K562 (cell line): Measurements from ENCODE around the gene ZNF48. TPM values are rescaled to one million over a fixed set of nuclear protein-coding genes. Genes with fewer than 3 reads are reported as not detected.
A peak's percentile ranks its signal among the peaks of the same experiment; 100 is the strongest.

Experiments used
- CREB3L1 ChIP-seq: fragments of 450-650 bp; IDR thresholded peaks from 2 replicates; pipeline ENCODE4 v1.6.1; 2014; ENCODE audit warnings: low read depth, mild to moderate bottlenecking, moderate library complexity, borderline replicate concordance
- CTBP1 ChIP-seq: fragments of 450-650 bp; IDR thresholded peaks from 2 replicates; pipeline ENCODE4 v1.6.1; 2016; ENCODE audit warnings: borderline replicate concordance
- DACH1 ChIP-seq: fragments of 450-650 bp; IDR thresholded peaks from 2 replicates; pipeline ENCODE4 v1.6.1; 2018; ENCODE audit not compliant: partially characterized antibody
- IFI16 ChIP-seq: fragments of 250-450 bp; sonication (Bioruptor Pico); IDR thresholded peaks from 2 replicates; pipeline ENCODE4 v2.1.2; 2022; ENCODE audit warnings: mild to moderate bottlenecking, inconsistent platforms
- PTBP1 ChIP-seq: fragments of 200-400 bp; formaldehyde crosslinking; IDR thresholded peaks from 2 replicates; pipeline ENCODE4 v1.6.1; 2017; ENCODE audit warnings: low read depth, low read length
- RNF219 ChIP-seq: fragments of 250-450 bp; sonication (Bioruptor Pico); IDR thresholded peaks from 2 replicates; pipeline ENCODE4 v1.5.0; 2022; ENCODE audit warnings: mild to moderate bottlenecking
- SNIP1 ChIP-seq: fragments of 450-650 bp; IDR thresholded peaks from 2 replicates; pipeline ENCODE4 v1.7.1; 2017; ENCODE audit warnings: low read depth, mild to moderate bottlenecking
- SREBF1 ChIP-seq: fragments of 150-350 bp; IDR thresholded peaks from 2 replicates; pipeline ENCODE4 v1.6.1; 2014; ENCODE audit warnings: antibody characterized with exemption, low read depth, low read length, borderline replicate concordance
- TEAD1 ChIP-seq, 2 experiments: fragments of 450-650 bp in 1 of 2; sonication (generic) in 1 of 2; formaldehyde crosslinking; IDR thresholded peaks; 2 replicates each; pipeline versions ENCODE4 v1.4.0 to v1.8.0; 2020 to 2022; ENCODE audit warnings: mild to moderate bottlenecking in 2 of 2, missing genetic modification reagents in 1 of 2
- THRA ChIP-seq: fragments of 450-650 bp; IDR thresholded peaks from 2 replicates; pipeline ENCODE4 v1.6.1; 2017; ENCODE audit warnings: mild to moderate bottlenecking, moderate library complexity
- ZKSCAN8 ChIP-seq: fragments of 200-800 bp; sonication (Bioruptor generic); IDR thresholded peaks from 2 replicates; pipeline ENCODE4 v1.6.1; 2016; ENCODE audit warnings: missing genetic modification characterization, missing compliant biosample characterization
- polyA plus RNA-seq, 8 experiments: library from polyadenylated mRNA; depleted of rRNA in 4 of 8; stranded (reverse) in 5 of 8; unstranded in 3 of 8; fragments of >200 nt; fragmentation: Nextera tagmentation in 2 of 8; fragmentation: Illumina TruSeq in 1 of 8; extraction: Ambion mirVana in 2 of 8; extraction: Trizol in 1 of 8; gene quantifications; 2 replicates each; pipeline versions ENCODE4 v1.2.1 to v1.2.3, GENCODE V29; 2011 to 2014; ENCODE audit warnings: inconsistent platforms in 1 of 8, missing spikeins in 1 of 8
- total RNA-seq, 7 experiments: library from RNA; depleted of rRNA in 6 of 7; stranded (reverse); fragments of >200 nt in 6 of 7; fragmentation: Illumina TruSeq in 2 of 7; extraction: Trizol in 2 of 7; gene quantifications; 2 replicates each; pipeline versions ENCODE4 v1.2.1 to v1.2.3, GENCODE V29; 2011 to 2021; ENCODE audit warnings: low replicate concordance in 1 of 7
- TF ChIP-seq, protein P1 (sequence below), 2 experiments: fragments of 150-350 bp in 1 of 2; IDR thresholded peaks; 2 replicates each; pipeline ENCODE4 v1.6.1; 2012 to 2016; ENCODE audit warnings: low read depth in 2 of 2, low read length in 2 of 2, mild to moderate bottlenecking in 1 of 2, moderate library complexity in 1 of 2
- TF ChIP-seq, protein P2 (sequence below), 2 experiments: fragments of 250-450 bp in 1 of 2; fragments of 450-650 bp in 1 of 2; sonication (Bioruptor Pico) in 1 of 2; IDR thresholded peaks; 2 replicates each; pipeline versions ENCODE4 v1.6.1 to v1.8.0; 2016 to 2021; ENCODE audit warnings: mild to moderate bottlenecking in 2 of 2, moderate library complexity in 2 of 2, missing compliant biosample characterization in 1 of 2, missing genetic modification characterization in 1 of 2
- TF ChIP-seq, protein P3 (sequence below): fragments of 450-650 bp; formaldehyde crosslinking; IDR thresholded peaks from 2 replicates; pipeline ENCODE4 v1.4.0; 2022; ENCODE audit warnings: missing genetic modification characterization

Gene ZNF48
- total and polyA plus RNA-seq, 9 of the 15 experiments (the other 6 are each of a cell fraction or from before 2014, with no cell fraction given): 0.38 to 11.6 (median 4.7) TPM

GRCh38 chr16:30429678-30430427 is 34.6 kb downstream of the ZNF48 start, which contains the start of gene DCTPP1 (continued):
- TF ChIP-seq, protein P1, sequence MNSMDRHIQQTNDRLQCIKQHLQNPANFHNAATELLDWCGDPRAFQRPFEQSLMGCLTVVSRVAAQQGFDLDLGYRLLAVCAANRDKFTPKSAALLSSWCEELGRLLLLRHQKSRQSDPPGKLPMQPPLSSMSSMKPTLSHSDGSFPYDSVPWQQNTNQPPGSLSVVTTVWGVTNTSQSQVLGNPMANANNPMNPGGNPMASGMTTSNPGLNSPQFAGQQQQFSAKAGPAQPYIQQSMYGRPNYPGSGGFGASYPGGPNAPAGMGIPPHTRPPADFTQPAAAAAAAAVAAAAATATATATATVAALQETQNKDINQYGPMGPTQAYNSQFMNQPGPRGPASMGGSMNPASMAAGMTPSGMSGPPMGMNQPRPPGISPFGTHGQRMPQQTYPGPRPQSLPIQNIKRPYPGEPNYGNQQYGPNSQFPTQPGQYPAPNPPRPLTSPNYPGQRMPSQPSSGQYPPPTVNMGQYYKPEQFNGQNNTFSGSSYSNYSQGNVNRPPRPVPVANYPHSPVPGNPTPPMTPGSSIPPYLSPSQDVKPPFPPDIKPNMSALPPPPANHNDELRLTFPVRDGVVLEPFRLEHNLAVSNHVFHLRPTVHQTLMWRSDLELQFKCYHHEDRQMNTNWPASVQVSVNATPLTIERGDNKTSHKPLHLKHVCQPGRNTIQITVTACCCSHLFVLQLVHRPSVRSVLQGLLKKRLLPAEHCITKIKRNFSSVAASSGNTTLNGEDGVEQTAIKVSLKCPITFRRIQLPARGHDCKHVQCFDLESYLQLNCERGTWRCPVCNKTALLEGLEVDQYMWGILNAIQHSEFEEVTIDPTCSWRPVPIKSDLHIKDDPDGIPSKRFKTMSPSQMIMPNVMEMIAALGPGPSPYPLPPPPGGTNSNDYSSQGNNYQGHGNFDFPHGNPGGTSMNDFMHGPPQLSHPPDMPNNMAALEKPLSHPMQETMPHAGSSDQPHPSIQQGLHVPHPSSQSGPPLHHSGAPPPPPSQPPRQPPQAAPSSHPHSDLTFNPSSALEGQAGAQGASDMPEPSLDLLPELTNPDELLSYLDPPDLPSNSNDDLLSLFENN (IDR thresholded peaks at IDR 0.05; ENCODE audit: low read depth in 2 of 2, low read length in 2 of 2): 0 out of 4 replicates have a peak, but pooled peaks of 1 of the 2 experiments have one; percentile 9
- no peak; the same call in none of the 2 replicates for TF ChIP-seq CREB3L1
- no peak for TF ChIP-seq SREBF1
- TF ChIP-seq, protein P2, sequence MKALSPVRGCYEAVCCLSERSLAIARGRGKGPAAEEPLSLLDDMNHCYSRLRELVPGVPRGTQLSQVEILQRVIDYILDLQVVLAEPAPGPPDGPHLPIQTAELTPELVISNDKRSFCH (CRISPR knock-in tag; IDR thresholded peaks at IDR 0.05): no peak
- TF ChIP-seq, protein P2 (tag; IDR thresholded peaks at IDR 0.05): no peak
- TF ChIP-seq PTBP1: peak; percentile 68; the same call in 1 of the 2 replicates
- no peak for TF ChIP-seq IFI16 (CRISPR knock-in tag)
- peak; percentile 39 to 98; a peak in 3 of 4 replicates for TF ChIP-seq TEAD1 (CRISPR knock-in tag; IDR thresholded peaks at IDR 0.05)
- TF ChIP-seq THRA: no peak
- no peak for TF ChIP-seq DACH1
- TF ChIP-seq RNF219 (CRISPR knock-in tag): no peak
- no peak for TF ChIP-seq ZKSCAN8 (CRISPR knock-in tag)
- no peak for TF ChIP-seq SNIP1
- TF ChIP-seq, protein P3, sequence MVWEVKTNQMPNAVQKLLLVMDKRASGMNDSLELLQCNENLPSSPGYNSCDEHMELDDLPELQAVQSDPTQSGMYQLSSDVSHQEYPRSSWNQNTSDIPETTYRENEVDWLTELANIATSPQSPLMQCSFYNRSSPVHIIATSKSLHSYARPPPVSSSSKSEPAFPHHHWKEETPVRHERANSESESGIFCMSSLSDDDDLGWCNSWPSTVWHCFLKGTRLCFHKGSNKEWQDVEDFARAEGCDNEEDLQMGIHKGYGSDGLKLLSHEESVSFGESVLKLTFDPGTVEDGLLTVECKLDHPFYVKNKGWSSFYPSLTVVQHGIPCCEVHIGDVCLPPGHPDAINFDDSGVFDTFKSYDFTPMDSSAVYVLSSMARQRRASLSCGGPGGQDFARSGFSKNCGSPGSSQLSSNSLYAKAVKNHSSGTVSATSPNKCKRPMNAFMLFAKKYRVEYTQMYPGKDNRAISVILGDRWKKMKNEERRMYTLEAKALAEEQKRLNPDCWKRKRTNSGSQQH (CRISPR knock-in tag): no peak
- TF ChIP-seq CTBP1: peak; percentile 94
